SK-N-SH treated with all-trans-retinoic acid at 6 μM for 48 hours (cell line): ENCODE results near the gene ARHGAP8.

Source experiments
- ATAC-seq: fragments of 200-7000 bp; cut with Tn5 transposase; 3 replicates; pipeline ENCODE4 v1.9.1; 2020; ENCODE audit warnings: mild to moderate bottlenecking, moderate library complexity
- CREB5 ChIP-seq: fragments of 250-450 bp; sonication (Bioruptor Pico); IDR thresholded peaks from 2 replicates; pipeline ENCODE4 v1.5.1; 2020; ENCODE audit warnings: low read depth, mild to moderate bottlenecking, moderate library complexity
- CSDC2 ChIP-seq: fragments of 250-450 bp; sonication (Bioruptor Pico); IDR thresholded peaks from 2 replicates; pipeline ENCODE4 v1.5.0; 2020; ENCODE audit warnings: mild to moderate bottlenecking, moderate library complexity
- ESRRG ChIP-seq: fragments of 250-450 bp; sonication (Bioruptor Pico); IDR thresholded peaks from 2 replicates; pipeline ENCODE4 v1.6.1; 2021; ENCODE audit warnings: mild to moderate bottlenecking
- ISL1 ChIP-seq: fragments of 250-450 bp; sonication (Bioruptor Pico); IDR thresholded peaks from 2 replicates; pipeline ENCODE4 v2.1.2; 2022; ENCODE audit warnings: mild to moderate bottlenecking, moderate library complexity
- OSR1 ChIP-seq: fragments of 250-450 bp; sonication (Bioruptor Pico); IDR thresholded peaks from 2 replicates; pipeline ENCODE4 v1.8.0; 2022; ENCODE audit warnings: moderate library complexity, mild to moderate bottlenecking, inconsistent platforms
- PATZ1 ChIP-seq: fragments of 250-450 bp; sonication (Bioruptor Pico); IDR thresholded peaks from 2 replicates; pipeline ENCODE4 v1.8.0; 2020; ENCODE audit warnings: mild to moderate bottlenecking, moderate library complexity, borderline replicate concordance
- POU6F1 ChIP-seq: fragments of 250-450 bp; sonication (Bioruptor Pico); IDR thresholded peaks from 2 replicates; pipeline ENCODE4 v1.8.0; 2021; ENCODE audit warnings: low read depth, mild to moderate bottlenecking, moderate library complexity, borderline replicate concordance
- PPARA ChIP-seq: fragments of 250-450 bp; sonication (Bioruptor Pico); IDR thresholded peaks from 2 replicates; pipeline ENCODE4 v1.5.0; 2020; ENCODE audit warnings: mild to moderate bottlenecking, borderline replicate concordance
- RARB ChIP-seq: fragments of 250-450 bp; sonication (Bioruptor Pico); IDR thresholded peaks from 2 replicates; pipeline ENCODE4 v1.8.0; 2021; ENCODE audit warnings: mild to moderate bottlenecking, moderate library complexity
- SNAI2 ChIP-seq: fragments of 250-450 bp; sonication (Bioruptor Pico); IDR thresholded peaks from 2 replicates; pipeline ENCODE4 v1.5.0; 2020; ENCODE audit warnings: mild to moderate bottlenecking, moderate library complexity
- TCF4 ChIP-seq: fragments of 250-450 bp; sonication (Bioruptor Pico); IDR thresholded peaks from 2 replicates; pipeline ENCODE4 v1.8.0; 2021; ENCODE audit warnings: mild to moderate bottlenecking, moderate library complexity, borderline replicate concordance
- TSHZ2 ChIP-seq: fragments of 250-450 bp; sonication (Bioruptor Pico); IDR thresholded peaks from 2 replicates; pipeline ENCODE4 v1.5.0; 2020; ENCODE audit warnings: mild to moderate bottlenecking, moderate library complexity
- ZNF70 ChIP-seq: fragments of 450-650 bp; formaldehyde crosslinking; IDR thresholded peaks from 2 replicates; pipeline ENCODE4 v1.5.0; 2020; ENCODE audit warnings: mild to moderate bottlenecking, moderate library complexity
- ZNF8 ChIP-seq: fragments of 450-650 bp; formaldehyde crosslinking; IDR thresholded peaks from 2 replicates; pipeline ENCODE4 v1.5.0; 2020; ENCODE audit warnings: mild to moderate bottlenecking, moderate library complexity

ARHGAP8 gene

GRCh38 chr22:44876921-44877320 lies 124.5 kb downstream of the ARHGAP8 start (continued):
- TF ChIP-seq PATZ1 (CRISPR knock-in tag) (no peak), OSR1 (CRISPR knock-in tag) (no peak)

GRCh38 chr22:44878483-44879300 lies 126.3 kb downstream of the ARHGAP8 start:
- no peak for ATAC-seq

GRCh38 chr22:44879301-44879680 lies 126.9 kb downstream of the ARHGAP8 start:
- ATAC-seq = no peak

More at GRCh38 chr22:44878483-44879300, 126.3 kb downstream of the ARHGAP8 start:
- no peak for TF ChIP-seq ISL1 (CRISPR knock-in tag)

GRCh38 chr22:44880610-44881290 lies 128.4 kb downstream of the ARHGAP8 start:
- no peak for TF ChIP-seq RARB (CRISPR knock-in tag)
- TF ChIP-seq ISL1 (CRISPR knock-in tag) = no peak
- no peak for ATAC-seq

More at GRCh38 chr22:44879301-44879680, 126.9 kb downstream of the ARHGAP8 start:
- TF ChIP-seq PPARA (no peak), TSHZ2 (CRISPR knock-in tag) (no peak), CSDC2 (no peak)

GRCh38 chr22:44881624-44882023 lies 129.2 kb downstream of the ARHGAP8 start:
- ATAC-seq = no peak
- TF ChIP-seq SNAI2 (CRISPR knock-in tag) (no peak), OSR1 (CRISPR knock-in tag) (no peak), POU6F1 (CRISPR knock-in tag) (no peak), ZNF70 (CRISPR knock-in tag) (no peak), ESRRG (CRISPR knock-in tag) (no peak), PATZ1 (CRISPR knock-in tag) (no peak), PPARA (no peak), ZNF8 (CRISPR knock-in tag) (no peak), ISL1 (CRISPR knock-in tag) (no peak), TCF4 (CRISPR knock-in tag) (no peak), RARB (CRISPR knock-in tag) (no peak), CREB5 (no peak)
